Retinal pigment epithelial cell (primary cell): ENCODE measurements around the gene ATXN2.

ENCODE experiments used
- DNase-seq: peaks from one replicate; pipeline ENCODE4 v3.0.0-alpha.2; 2010; ENCODE audit warnings: low read depth
- H3K4me3 ChIP-seq: 2 replicates; pipeline ENCODE4 v1.5.1; 2011; ENCODE audit warnings: mild to moderate bottlenecking, low read length, control low read depth, moderate library complexity
- TF ChIP-seq, protein P1 (sequence below): conservative IDR thresholded peaks from 2 replicates; pipeline ENCODE4 v1.5.1; 2011; ENCODE audit warnings: low read depth, low read length, control low read depth, inconsistent platforms

Gene ATXN2

DNA sequence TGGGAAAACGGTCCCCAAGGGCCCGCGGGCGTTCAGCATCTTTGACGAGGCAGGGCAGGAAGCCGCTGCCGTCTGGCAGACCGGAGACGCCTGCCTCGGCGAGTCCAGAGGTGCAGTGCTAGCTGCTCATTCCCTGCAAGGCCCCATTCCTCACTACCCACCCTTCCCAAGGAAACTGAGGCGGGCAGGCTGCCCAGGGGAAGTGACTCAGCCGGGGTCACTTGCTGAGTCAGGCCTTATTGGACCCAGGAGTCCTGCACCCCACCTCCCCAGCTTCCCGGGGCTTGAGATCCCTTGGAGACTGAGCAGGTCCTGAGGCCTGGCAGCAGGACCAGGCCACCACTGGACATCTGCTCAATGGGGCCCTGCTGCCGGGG, 189.7 kb downstream of the ATXN2 start:
- TF ChIP-seq, protein P1, sequence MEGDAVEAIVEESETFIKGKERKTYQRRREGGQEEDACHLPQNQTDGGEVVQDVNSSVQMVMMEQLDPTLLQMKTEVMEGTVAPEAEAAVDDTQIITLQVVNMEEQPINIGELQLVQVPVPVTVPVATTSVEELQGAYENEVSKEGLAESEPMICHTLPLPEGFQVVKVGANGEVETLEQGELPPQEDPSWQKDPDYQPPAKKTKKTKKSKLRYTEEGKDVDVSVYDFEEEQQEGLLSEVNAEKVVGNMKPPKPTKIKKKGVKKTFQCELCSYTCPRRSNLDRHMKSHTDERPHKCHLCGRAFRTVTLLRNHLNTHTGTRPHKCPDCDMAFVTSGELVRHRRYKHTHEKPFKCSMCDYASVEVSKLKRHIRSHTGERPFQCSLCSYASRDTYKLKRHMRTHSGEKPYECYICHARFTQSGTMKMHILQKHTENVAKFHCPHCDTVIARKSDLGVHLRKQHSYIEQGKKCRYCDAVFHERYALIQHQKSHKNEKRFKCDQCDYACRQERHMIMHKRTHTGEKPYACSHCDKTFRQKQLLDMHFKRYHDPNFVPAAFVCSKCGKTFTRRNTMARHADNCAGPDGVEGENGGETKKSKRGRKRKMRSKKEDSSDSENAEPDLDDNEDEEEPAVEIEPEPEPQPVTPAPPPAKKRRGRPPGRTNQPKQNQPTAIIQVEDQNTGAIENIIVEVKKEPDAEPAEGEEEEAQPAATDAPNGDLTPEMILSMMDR, result no peak
- no peak for DNase-seq

DNA sequence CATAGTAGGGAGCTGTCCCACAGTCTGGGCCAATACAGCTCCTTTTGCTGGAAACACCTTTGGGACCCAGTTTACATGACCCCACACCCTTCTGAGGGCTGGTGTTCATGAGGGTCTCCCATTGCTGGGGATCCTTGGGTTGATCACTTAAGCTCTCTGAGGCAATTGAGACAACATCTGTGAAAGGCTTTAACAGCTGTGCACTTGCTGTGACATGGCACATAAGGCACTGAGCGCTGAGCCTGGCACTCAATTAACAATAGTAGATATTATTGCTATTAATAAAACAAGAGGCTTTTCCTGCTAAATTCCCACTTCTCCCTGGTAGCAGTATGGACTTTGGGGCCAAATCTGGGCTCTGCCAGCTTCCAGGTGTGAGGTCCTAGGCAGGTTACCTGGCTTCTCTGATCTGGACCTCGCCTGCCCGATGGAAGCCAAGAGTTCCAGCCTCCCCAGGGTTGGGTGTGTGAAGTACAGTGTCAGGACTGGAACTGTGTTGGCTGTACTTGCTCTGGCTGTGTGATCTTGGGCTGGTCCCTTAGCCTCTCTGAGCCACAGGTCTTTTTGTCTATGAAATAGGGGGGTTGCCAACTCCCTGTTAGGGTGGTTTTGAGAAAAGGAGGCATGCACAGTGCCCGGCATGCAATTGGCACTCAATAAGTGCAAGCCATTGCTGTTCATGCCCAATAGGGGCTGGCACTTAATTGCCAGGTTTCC, 190.3 kb downstream of the ATXN2 start:
- TF ChIP-seq, protein P1, result no peak
- H3K4me3 ChIP-seq, result no peak overlapping the region
- DNase-seq, result no peak

More for the DNA sequence above, 189.7 kb downstream of the ATXN2 start:
- H3K4me3 ChIP-seq, result no peak overlapping the region

DNA sequence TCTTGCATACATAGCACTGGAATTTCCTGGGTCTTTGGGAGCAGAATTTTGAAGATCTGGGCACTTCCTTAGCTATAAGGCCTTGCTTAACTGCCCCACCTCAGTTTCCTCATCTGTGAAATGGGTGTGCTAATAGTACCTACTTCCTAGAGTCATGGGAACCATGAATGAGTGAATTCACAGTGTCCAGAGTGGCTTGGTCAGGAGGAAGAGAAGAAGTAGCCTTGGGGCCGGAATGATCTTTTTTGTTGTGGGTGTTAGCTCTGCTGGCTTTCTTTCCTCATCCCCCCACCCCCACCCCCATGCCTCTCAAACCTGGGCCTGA, 191.0 kb downstream of the ATXN2 start:
- no peak overlapping the region for H3K4me3 ChIP-seq
- no peak for DNase-seq
- TF ChIP-seq, protein P1, result no peak

DNA sequence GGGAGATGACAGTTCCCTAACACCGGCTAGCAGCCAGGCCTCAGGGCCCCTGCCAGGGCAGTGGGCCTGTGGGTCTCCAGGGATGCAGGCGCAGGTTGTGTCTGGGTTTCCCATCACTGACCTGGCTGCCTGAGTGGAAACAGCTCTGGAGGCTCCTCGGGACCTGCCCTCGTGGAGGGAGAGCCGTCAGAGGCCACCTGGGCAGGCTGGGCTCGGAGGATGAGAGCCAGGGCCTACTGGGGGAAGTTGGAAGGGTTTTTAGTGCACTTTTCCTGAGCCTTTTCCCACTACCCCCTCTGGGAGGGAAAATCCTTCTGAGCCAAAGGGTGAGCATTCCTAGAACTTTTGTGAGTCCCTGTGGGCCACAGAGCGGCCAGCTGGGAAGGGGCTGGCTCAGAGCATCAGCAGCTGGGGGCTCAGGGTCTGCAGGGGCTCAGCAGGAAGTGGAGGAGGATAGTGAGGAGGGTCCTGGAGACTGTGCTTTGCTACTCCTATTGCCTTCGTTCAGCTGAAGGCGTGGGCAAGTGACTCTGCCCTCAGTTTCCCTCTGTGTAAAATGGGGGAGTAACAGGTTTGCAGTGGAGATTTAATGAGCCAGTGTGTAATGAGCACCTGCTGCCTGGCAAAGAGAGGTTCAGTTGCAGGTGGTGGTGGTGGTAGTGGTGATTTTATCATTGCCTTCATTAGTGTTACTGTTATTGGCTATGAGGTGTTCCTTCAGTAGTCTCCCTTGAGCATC, 191.6 kb downstream of the ATXN2 start:
- H3K4me3 ChIP-seq, result peak overlapping the region; percentile 74
- DNase-seq, result no peak
- TF ChIP-seq, protein P1, result no peak

DNA sequence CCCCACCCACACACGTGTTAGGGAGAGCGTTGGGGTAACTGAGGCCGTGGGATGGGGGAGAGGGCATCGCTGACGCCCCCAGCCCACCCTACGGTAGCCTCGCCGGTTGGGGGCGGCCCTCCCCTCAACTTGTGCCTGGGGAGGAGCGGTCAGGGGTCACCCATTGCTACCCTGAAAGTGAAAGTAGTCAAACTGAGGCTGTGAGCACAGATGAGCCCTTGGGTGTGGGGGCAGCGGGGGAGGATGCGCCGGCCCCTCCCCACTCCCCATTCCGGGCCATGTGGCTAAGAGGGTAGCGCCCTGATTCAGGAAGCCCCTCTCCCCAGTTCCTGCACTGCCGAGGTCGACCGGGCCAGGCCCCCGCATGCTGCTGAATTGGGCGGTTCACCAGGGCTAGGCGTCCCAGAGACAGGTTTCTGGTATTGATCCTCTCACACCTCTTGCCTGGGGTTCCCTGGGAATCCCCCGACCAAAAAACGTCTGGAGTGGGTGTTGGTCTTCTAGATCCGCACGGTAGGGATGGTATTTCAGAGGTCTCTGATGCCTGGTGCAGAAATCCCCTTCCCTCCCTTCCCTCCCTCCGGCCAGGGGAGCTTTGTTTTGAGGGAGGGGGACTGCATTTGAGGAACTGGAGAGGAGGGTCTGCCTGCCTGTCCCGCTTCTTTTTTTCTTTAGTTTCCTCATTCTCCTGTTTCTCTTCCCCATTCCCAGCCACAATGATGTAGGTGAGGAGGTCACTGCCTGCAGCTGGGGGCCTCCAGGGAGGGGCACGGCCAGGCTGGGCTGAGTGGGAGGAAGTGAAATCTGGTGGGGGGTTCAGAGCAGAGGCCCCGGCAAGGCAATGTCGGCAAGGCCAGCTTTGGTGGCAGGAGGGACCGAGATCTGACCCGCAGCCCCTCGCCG, 192.4 kb downstream of the ATXN2 start:
- no peak for DNase-seq
- peak overlapping the region; percentile 74 for H3K4me3 ChIP-seq
- TF ChIP-seq, protein P1, result no peak

DNA sequence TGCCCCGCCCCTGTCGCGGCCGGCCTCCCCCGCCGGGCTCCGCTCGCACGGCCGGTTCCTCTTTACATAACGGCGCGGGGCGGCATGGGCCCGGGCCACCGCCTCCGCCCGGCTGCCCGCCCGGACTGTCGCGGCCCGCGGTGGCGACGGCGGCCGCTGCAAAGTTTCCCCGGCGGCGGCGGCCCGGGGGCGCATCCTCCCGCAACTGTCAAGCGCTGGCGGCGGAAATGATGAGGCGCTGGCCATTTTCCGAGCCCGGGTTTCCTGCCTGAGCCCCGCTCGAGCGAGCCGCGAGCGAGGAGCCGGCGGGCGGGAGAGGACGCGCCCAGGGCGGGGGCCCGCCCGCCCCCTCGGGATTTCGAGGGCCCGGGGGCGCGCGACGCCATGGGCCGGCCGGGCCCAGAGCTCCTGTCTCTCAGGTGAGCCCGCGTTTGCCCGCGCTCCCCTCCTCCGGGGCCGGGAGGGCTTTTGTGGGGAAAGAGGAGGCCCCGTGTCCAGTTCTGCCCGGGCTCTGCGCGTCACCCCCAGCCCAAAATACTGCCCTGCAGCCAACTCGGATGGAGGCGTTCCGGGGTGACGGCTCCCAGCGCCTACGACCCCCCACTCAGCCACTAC, 193.1 kb downstream of the ATXN2 start, which contains the start of gene SH2B3:
SH2B3 (plus strand) TSS at position 65 of the 615 bp plus-strand sequence. CDS start 12,223 bp downstream, outside the sequence.
- H3K4me3 ChIP-seq, result peak within 1 kb of the TSS; percentile 74
- TF ChIP-seq, protein P1, result no peak
- no peak for DNase-seq
